Large intestine (tissue), 3 donors: ENCODE results near the gene GPR35. TPM values are rescaled to one million over a fixed set of nuclear protein-coding genes. Genes with fewer than 3 reads are reported as not detected.

Experiments
- DNase-seq, 2 donors: peaks; one replicate each; pipeline versions ENCODE4 v3.0.0 to v3.0.0-alpha.2; 2013
- H3K27ac ChIP-seq: one replicate; pipeline ENCODE4 v1.5.1; 2013; ENCODE audit warnings: low read length
- H3K27me3 ChIP-seq: 2 replicates; pipeline ENCODE4 v1.6.1; 2013; ENCODE audit warnings: low read length; ENCODE audit not compliant: control insufficient read depth, insufficient read depth
- H3K36me3 ChIP-seq: 2 replicates; pipeline ENCODE4 v1.6.1; 2013; ENCODE audit warnings: low read length; ENCODE audit not compliant: control insufficient read depth, insufficient read depth
- H3K4me1 ChIP-seq: one replicate; pipeline ENCODE4 v1.6.1; 2013; ENCODE audit warnings: low read length; ENCODE audit not compliant: control insufficient read depth, insufficient read depth
- H3K4me3 ChIP-seq: one replicate; pipeline ENCODE4 v1.5.1; 2013; ENCODE audit warnings: low read length
- H3K9me3 ChIP-seq: one replicate; pipeline ENCODE4 v1.6.1; 2013; ENCODE audit warnings: mild to moderate bottlenecking, low read depth, low read length, moderate library complexity; ENCODE audit not compliant: control insufficient read depth
- WGBS: methylation state at CpG from one replicate; pipeline ENCODE4 v1.1.5; 2013; ENCODE audit warnings: low lambda C conversion rate; ENCODE audit not compliant: insufficient coverage; 5-methylcytosine and 5-hydroxymethylcytosine counted together
- polyA plus RNA-seq: library from polyadenylated mRNA; unstranded; fragments of 120-200 nt; gene quantifications from one replicate; pipeline ENCODE4 v1.2.1, GENCODE V29; 2013

Gene GPR35
- polyA plus RNA-seq, 1 donor = 118 TPM

GRCh38 chr2:240646176-240646899 is 21.1 kb downstream of the GPR35 start:
- peaks cover 53% of the 10 kb centered on the region for H3K27me3 ChIP-seq
- no peak overlapping the region for H3K27ac ChIP-seq

DNA sequence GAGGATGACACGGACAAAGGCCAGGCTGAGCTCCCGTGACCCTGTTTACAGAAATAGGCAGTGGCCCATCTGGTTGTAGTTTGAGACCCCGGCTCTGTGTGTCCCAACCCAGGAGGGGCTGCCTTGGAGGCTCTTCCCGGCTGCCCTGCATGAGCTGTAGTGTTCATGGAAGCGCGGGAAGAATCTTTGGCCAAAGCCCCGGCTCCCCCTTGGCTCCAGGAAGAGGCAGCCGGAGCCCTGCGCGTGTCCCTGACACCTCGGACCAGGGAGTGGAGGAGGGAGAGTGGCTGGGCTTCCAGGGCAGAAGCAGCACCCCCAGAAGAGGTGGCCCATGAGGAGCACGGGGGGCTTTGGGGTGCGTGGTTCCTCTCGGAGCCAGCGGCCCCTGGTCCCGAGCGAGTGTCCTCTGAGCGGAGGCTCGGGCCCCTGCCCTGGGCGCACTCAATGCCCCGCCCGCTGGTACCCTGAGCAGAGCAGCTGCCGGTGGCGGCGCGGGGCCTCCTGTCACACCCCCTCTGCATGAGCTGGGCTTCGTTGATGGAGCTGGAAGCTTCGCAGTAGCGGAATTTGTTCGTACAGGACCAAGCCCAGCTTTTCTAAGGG is 21.7 kb downstream of the GPR35 start:
- no peaks in the 10 kb centered on the region for H3K4me1 ChIP-seq
- no CpG with 5 or more reads among the region's 30 CpGs for WGBS

More at GRCh38 chr2:240646176-240646899, 21.1 kb downstream of the GPR35 start:
- H3K36me3 ChIP-seq = no peaks in the 10 kb centered on the region
- no peak overlapping the region for H3K4me3 ChIP-seq
- peaks cover 7% of the 10 kb centered on the region for H3K9me3 ChIP-seq
- no peaks in the 10 kb centered on the region for H3K4me1 ChIP-seq
- 86% methylated on average over 3 of the region's 36 CpGs for WGBS
- DNase-seq = no peak

GRCh38 chr2:240647503-240648154 is 22.3 kb downstream of the GPR35 start:
- no peaks in the 10 kb centered on the region for H3K4me1 ChIP-seq
- H3K36me3 ChIP-seq = no peaks in the 10 kb centered on the region
- H3K9me3 ChIP-seq = peaks cover 10% of the 10 kb centered on the region
- H3K27ac ChIP-seq = no peak overlapping the region
- DNase-seq = no peak
- no CpG with 5 or more reads among the region's 22 CpGs for WGBS
- H3K27me3 ChIP-seq = peaks cover 61% of the 10 kb centered on the region
- H3K4me3 ChIP-seq = no peak overlapping the region

More for the DNA sequence above, 21.7 kb downstream of the GPR35 start:
- Histone ChIP-seq H3K9me3 (peaks cover 10% of the 10 kb centered on the region), H3K4me3 (no peak overlapping the region), H3K36me3 (no peaks in the 10 kb centered on the region), H3K27ac (no peak overlapping the region), H3K27me3 (peaks cover 57% of the 10 kb centered on the region)
- DNase-seq = no peak

DNA sequence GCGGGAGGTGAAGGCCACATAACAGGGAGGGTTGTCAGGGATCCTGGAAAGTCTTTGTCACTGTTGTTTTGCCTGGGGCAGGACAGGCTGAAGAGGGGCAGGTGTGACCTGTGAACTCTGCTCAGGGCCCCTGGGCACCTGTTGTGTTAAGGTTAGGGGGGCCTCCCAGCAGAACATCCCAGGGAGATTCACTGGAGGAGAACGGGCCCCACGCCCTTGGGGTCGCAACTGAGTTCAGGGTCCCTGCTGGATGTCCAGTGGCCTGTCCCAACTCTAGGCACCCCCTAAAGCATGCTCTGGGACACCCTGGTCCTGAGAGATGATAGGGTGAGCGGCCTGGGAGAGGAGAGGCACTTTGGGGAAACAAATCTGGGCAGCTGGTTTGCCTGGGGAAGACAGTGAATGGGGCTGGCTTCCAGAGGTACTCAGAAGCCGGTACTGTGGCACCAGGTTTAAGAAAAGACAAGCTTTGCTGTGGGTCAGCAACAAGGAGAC is 22.9 kb downstream of the GPR35 start:
- no peak for DNase-seq
- Histone ChIP-seq H3K27me3 (peaks cover 60% of the 10 kb centered on the region), H3K36me3 (no peaks in the 10 kb centered on the region), H3K9me3 (peaks cover 10% of the 10 kb centered on the region), H3K4me3 (no peak overlapping the region), H3K4me1 (no peaks in the 10 kb centered on the region), H3K27ac (no peak overlapping the region)
- WGBS = 40% methylated on average over 1 of the region's 6 CpGs

- no peak for DNase-seq
- H3K27me3 ChIP-seq = peaks cover 59% of the 10 kb centered on the region
- WGBS = no CpG with 5 or more reads among the region's 19 CpGs
These were observed 23.5 kb downstream of the GPR35 start for GRCh38 chr2:240648650-240649275.

GRCh38 chr2:240649331-240649730 is 24.1 kb downstream of the GPR35 start:
- WGBS = 50% methylated on average over 2 of the region's 7 CpGs
- no peaks in the 10 kb centered on the region for H3K4me1 ChIP-seq
- DNase-seq = no peak
- no peaks in the 10 kb centered on the region for H3K36me3 ChIP-seq
- H3K27me3 ChIP-seq = peaks cover 56% of the 10 kb centered on the region
- peaks cover 10% of the 10 kb centered on the region for H3K9me3 ChIP-seq
- H3K27ac ChIP-seq = no peak overlapping the region
- H3K4me3 ChIP-seq = no peak overlapping the region

More at GRCh38 chr2:240648650-240649275, 23.5 kb downstream of the GPR35 start:
- Histone ChIP-seq H3K4me3 (no peak overlapping the region), H3K36me3 (no peaks in the 10 kb centered on the region), H3K27ac (no peak overlapping the region), H3K4me1 (no peaks in the 10 kb centered on the region), H3K9me3 (peaks cover 10% of the 10 kb centered on the region)

- H3K4me3 ChIP-seq = no peak overlapping the region
- no peak overlapping the region for H3K27ac ChIP-seq
- H3K27me3 ChIP-seq = peaks cover 56% of the 10 kb centered on the region
- no peak for DNase-seq
- no CpG with 5 or more reads among the region's 13 CpGs for WGBS
- no peaks in the 10 kb centered on the region for H3K36me3 ChIP-seq
- H3K9me3 ChIP-seq = peaks cover 10% of the 10 kb centered on the region
- no peaks in the 10 kb centered on the region for H3K4me1 ChIP-seq
These were observed 25.1 kb downstream of the GPR35 start for GRCh38 chr2:240650254-240650965.

GRCh38 chr2:240651185-240651584 is 25.9 kb downstream of the GPR35 start:
- peaks cover 10% of the 10 kb centered on the region for H3K9me3 ChIP-seq
- WGBS = no CpG with 5 or more reads among the region's 3 CpGs

GRCh38 chr2:240655931-240656886 is 30.9 kb downstream of the GPR35 start:
- Histone ChIP-seq H3K27me3 (peaks cover 13% of the 10 kb centered on the region), H3K9me3 (peaks cover 3% of the 10 kb centered on the region), H3K27ac (no peak overlapping the region), H3K4me3 (no peak overlapping the region), H3K36me3 (no peaks in the 10 kb centered on the region), H3K4me1 (no peaks in the 10 kb centered on the region)
- no peak for DNase-seq
- no CpG with 5 or more reads among the region's 10 CpGs for WGBS

More at GRCh38 chr2:240651185-240651584, 25.9 kb downstream of the GPR35 start:
- Histone ChIP-seq H3K36me3 (no peaks in the 10 kb centered on the region), H3K27me3 (peaks cover 52% of the 10 kb centered on the region), H3K27ac (no peak overlapping the region), H3K4me1 (no peaks in the 10 kb centered on the region), H3K4me3 (no peak overlapping the region)
- no peak for DNase-seq
